Activated CD4-positive, alpha-beta T cell treated with anti-CD3 and anti-CD28 coated beads, Interleukin-2, amount 50 U/mL, for 48 hours (primary cell): ENCODE data around the gene TMEM200A.

Source experiments
- DNase-seq, 2 experiments: peaks; one replicate each; pipeline ENCODE4 v3.0.0-alpha.2; 2020

The TMEM200A gene

DNA sequence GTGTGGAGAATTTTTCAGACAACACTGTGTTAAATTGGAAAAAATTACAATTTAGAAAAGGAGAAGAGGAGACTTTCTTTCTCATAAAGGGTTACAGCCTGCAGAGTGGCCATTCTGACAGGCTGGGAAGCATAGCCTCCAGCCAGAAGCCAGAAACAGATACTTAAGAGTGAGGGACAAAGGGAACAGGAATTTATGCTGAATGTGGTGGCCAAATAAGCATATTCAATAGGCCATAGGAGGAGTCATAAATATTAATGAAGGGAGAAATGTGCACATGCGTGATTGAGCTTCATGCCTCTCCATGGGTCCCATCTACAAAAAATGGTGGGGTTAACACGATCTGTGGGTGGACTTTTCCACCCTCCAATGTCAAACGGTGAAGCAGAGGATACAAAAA lies 13.4 kb downstream of the TMEM200A start:
- no peak for DNase-seq

DNA sequence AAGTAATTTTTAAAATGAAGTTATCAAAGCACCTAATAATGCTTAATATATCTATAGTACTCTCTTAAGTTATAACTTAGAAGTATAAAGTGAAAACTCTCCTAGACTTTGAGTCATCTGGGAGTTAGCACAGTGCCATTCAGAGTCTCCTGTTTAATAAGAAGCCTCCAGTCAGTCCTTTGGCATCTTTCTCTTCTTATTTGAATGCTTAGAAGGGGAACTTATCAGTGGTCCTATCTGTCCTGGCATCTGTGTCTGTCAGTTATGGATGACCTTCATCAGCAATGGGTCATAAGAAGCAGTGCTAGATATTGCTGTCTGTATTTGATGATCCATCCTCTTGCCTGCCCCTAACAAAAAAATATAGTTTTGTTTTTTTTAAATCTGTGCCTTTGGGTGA lies 15.2 kb downstream of the TMEM200A start:
- no peak for DNase-seq

DNA sequence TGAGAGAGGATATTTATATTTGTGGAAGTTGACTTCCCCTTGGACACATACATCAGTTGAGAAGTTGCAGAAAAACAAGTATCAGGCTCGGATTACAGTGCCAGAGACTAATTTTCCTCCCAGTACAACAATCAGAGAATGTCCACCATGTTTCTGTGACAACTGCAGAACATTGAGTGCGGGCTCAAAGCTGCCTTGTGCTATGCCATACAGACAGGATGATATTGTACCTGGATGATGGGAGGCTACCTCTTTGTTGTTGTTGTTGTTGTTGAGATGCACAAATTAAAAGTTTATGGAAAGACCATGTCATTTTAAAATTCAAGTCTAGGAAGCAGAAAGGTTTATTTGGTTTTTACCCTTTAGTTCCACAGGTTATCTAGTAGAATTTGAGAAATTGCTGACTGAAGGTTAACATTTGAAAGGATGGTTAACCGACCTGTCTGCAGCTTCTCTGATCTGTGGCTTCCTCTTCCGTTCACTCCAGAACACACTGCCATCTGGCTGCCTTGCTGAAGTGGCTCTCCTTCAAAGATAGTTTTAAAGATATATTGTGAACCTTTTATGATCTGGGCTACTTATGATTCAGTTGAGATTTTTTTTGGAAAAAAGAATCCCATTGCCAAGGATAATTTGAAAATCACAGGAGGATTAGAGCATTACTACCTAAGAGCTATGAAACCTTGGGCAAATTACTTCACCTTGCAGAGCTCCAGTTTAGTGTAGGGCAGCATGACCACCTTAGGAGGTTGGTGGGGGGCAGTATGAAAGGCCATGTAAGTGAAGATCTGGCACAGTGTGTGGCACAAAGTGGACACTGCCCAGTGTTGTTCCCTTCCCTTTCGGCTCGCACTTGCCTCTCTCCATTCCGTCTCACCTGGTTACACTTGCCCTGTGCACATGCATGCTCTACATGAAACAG lies 15.9 kb downstream of the TMEM200A start:
- no peak for DNase-seq

DNA sequence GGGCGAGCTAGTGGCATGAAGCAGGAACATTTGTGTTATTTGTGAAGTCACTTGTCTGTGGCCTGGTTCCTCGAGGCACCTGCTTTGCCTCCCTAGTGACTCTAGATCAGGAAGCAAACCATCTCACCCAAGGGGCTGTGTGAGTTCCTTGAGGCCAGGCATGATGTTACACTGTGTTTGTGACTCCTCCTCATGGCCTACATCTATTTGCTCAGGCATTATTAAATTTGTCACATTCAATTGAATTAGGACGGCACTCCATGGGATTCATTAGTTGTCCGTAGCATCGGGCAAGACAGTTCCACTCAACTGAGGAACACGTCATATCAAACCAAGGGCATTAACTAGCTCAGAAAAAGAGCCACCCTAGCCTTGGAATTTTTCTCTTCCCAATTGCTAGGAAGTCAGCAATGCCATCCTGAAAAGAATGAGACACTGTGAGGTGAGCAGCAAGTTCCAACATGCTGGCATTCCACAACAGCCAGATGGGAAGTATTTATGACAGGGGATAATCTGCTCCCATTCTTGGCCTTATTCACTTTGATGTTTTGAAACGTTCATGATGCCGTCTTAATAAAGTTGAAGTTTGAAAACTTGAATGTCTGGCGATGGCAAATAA lies 17.2 kb downstream of the TMEM200A start:
- DNase-seq, result no peak

DNA sequence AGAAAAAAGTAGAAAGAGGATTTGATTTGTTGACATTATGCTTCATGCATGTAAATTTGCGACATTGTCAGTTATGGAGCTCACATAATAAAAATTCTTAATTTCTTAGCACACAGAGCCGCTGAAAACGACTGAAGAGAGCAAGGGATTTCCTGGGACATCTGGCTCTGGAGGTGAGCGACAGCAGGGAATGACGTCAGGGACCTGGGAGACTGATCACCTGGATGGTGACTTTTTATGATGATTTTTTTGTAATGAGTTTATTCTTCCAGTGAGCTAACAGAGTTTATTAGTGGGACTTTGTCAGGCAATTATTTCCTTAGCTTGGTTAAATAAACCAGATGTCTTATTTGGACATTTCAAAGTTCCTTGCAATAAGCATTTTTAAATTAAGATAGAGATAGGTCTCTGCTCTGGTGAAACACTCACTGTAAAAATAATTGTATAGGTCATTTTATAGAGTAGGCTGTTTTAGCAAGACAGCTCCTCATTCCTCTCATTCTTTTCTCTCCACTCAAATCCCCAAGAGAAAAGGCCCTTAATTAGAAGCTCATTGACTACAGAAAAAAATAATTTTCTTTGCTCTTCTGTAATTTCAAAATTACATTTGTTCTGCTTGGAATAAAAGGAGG lies 19.4 kb downstream of the TMEM200A start:
- no peak for DNase-seq

DNA sequence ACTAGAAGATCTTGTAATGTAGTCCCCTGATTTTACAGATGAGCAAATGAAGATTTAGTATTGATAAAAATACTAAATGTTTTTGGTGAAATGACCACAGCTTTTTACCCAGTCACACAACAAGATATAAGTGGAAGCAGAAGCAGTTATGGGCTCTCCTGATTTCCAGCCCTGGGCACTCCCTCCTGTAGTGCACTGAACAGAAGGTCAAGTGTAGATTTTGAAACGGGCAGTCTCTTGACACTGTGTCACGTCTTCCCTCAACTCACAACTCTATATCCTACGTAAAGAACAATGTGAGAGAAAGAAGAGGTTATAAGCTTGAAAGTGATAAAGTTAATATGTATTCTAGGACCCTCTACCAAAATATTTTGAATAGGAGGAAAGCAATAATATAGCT lies 23.3 kb downstream of the TMEM200A start:
- no peak for DNase-seq

DNA sequence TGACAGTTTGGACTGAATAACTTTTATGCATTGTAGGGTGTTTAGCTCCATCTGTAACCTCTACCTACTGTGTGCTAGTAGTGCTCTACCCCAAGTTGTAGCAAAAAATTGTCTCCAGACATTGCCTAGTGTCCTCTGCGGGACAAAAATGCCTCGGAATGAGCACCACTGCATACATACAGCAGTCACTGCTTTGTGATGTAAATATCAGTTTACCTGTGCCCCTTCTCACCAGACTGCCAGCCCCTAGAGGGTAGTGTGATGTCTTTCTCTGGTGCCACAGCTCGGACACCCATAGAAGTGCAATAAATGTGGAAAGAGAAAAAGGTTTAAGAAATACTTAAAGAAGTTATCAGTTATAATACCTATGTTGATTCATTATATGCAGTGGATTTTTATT lies 25.1 kb downstream of the TMEM200A start:
- DNase-seq, result no peak

DNA sequence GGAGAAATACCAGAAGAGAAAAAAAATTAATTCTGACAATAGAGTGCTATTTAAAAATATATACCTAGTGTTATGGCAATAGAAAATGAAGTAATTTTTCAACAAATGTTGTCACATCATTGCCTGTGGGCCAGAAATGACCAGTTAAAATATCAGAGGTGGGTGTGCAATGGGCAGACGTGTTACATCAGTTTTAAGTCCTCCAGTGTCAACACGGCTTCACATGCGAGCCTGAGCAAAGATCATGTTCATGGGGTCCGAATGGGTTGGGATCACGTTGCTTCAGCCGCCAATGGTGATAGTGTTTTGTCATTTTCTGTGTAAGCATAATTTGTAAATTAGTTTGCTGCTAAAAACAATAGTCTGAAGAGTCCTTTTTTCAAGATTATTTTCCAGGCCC lies 27.5 kb downstream of the TMEM200A start:
- no peak for DNase-seq

DNA sequence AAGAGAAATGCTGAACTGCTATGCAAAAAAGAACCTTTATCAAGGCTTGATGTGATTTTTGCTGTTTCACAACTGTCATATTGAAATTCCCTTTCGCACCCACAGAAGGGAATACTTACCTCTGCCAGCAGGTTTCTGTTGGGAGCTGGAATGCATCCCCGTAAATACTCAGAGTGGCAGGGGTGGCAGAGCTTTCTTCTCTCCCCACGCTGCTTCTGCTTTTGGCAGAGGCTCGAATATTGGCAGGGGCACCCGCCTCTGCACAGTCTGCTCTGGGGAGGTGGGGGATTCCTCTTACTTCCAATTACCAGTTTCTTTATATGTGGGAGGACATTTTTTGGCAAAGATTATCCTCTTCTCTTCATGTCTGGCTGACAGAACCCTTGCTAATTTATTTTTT lies 28.4 kb downstream of the TMEM200A start:
- DNase-seq, result no peak

DNA sequence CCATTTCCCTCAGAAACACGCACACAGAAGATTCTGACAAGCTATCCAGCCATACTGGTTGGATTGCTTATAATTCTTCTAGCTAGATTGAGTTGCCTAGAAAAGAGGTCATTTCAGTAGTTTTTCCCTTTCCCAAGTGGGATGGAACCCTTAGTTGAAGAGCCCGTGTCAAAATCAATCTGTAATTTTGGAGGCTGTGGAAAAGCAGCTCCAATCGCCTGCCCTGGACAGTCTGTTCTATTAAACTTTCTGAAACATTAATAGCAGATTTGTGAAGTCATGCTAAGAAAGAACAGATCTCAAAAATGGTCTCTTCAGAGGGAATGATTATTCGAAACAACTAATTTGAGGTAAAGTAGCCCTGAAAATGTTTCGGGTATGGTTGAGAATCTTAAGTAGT lies 29.3 kb downstream of the TMEM200A start:
- no peak for DNase-seq

DNA sequence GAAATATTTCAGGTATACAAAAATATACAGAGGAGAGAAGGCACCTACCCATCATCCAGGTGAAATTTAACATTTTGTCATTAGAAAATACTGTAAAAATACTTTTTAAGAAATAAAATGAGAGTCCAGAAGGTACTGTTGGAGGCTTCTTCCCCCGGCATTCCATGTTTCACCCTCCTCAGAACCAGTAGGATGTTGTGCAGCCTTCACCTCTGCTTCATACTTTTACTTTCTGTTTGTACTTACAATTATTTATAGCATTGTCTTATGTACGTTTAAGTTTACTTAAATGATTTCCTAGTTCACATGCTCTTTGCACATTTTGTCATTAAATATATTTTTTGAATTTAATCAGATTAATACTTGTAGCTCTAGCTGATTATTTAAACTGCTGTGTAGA lies 30.9 kb downstream of the TMEM200A start:
- no peak for DNase-seq

DNA sequence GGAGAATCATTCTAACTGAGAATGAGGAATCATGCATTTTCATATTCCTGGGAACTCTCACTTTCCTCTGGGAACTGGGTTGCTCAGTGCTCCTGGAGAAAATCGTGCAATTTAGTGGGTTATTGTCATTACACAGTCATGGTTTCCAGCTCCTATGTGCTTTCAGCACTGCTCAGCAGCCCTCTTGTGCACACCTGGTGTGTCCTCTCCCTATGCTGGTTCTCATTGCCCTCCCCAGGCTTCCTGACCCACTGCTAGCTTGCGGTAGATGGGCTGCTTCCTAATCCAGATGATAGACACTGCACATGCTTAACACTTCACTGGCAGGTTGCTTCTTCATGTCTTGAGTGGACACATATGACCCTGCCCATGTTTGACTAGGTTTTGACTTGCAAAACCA lies 39.7 kb downstream of the TMEM200A start:
- DNase-seq, result no peak

DNA sequence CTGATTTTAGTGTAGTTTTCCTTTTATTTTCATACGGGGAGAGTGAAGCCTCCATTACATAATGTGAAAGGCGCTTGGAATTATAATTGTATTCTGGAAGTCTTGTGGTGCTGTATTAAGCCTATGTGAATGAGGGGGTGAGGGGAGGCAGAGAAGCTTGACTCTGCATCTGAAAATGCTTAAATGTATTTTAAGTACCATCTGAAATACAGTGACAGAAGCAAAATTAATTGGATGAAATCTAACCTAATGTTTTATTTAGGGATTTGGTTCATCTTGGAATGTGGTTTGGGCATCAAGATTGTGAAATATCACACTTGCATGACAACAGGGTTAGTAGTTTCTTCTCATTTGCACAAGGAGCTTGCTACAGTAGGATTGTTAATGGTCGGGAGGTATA lies 41.2 kb downstream of the TMEM200A start:
- DNase-seq, result no peak

DNA sequence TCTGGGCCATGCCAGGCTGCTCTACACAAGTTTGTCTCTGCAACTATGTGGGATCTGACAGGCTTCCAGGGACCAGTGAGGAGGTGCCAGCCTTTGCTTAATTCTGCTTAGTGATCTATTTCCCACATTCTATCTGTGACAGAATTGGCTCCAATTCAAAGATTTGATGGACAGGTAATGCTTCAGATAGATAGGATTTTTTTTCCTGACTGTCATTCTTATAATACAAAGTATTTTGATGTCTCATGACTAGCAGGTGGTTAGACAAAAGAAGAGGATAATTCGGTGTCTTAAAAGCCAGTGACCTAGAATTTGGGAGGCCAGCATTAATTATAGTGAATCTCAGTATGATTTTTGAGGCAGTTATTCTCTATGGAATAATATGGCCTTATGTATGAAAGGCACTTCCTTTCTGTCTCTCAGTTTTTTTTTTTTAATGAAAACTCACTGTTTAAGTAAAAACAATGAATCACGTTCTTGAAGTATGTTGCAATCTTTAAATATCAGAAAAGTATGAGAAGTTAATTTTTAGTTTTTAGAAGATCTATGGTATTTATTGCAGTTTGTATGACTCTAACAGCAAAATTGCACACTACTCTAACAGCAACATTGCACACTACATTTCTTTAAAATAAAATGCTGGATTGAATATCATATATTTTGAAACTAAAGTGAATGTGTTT lies 43.7 kb downstream of the TMEM200A start:
- DNase-seq, result no peak

DNA sequence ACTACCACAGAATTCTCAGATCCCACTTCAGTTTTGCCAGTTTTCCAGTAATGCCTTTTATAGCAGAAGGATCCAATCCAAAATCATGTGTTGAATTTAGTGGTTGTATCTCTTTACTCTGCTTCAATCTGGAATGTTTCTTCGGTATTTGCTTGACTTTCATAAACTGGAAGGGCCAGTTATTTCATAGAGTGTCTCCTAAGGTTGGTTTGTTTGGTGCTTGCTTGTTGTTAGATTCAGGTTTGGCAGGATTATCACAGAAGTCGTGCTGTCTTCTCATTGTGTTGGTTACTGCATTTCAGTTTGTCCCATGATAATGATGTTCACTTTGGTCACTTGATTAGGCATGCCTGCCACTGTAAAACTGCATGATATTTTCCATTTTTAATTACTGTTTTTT lies 45.7 kb downstream of the TMEM200A start:
- DNase-seq, result no peak

DNA sequence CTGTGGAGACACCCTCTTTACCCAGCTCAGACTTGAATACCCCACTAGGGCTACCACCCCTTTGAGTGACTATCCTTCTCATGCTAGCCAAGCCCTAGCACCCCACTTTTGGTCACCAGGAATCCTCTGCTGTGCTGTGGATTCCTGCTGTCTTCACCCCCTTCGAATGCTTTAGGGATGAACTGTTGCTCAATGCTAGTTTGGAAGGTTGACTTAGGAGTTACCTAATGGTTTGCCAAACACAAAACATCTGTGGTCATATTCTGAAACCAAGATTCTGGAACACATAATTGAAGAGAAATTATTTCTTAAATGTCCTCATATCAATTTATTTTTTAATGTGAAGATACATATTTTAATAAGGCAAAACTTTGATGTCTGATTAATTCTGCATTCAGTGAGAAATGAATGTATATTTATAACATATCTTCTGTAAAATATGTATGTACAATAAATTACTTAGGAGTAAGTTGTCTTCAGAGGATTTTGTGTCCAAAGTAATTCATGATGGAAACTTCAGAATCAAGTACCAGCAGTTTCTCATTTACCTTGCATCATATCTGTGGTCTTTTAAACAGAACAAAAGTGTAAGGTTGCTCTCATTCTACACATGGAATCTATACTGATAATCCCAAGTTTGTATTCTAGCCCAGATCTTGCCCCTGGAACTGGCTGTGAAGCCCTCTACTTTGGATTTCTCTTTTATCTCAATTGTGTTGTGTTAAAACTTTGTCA lies 46.9 kb downstream of the TMEM200A start:
- no peak for DNase-seq

DNA sequence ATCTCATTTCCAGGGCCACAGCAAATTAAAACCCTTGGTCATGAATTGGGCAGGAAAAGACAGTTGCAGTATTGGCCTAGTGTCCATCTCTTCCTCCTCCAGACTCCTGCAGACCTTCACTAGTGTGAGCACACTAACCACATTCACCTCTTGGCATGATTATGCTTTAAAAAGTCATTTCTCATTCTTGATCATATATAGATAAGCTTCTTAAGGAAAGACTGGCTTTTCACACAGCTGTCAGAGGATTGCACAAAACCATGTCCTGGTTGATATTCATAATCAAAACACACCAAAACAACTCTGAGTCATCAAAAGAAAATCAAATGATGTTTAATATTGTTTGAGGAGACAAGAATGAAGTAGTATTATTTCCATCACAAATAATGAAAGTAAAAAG lies 52.1 kb downstream of the TMEM200A start:
- DNase-seq, result no peak

DNA sequence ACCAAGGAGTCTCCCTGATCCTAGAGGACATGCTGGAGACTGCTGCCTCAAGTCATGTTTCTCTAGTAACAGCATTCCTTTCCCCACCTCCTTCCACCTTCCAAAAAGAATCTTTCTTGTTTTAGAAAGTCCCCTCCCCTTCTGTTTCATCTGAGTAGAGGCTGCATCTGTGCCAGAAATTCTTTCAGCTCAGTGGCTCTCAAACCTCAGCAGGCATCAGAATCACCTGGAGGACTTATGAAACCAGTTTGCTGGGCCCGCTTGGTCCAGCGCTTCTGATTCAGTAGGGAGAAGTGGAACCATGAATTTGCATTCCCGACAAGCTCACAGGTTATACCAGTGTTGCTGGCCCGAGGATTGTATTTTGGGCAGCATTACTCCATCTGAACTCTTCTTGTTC lies 55.1 kb downstream of the TMEM200A start:
- DNase-seq, result no peak

DNA sequence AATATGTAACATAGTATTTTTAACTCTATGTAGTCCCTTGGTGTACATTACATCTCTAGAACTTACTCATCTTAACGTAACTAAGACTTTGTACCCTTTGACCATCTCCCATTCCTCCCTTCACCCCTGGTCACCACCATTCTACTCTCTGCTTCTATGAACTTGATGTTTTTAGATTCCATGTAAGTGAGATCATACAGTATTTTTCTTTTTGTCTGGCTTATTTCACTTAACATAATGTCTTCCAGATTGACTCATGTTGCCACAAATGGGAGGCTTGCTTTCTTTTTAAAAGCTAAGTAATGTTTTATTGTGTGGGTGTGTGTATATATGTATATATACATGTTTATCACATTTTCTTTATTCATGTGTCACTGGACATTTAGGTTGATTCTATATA lies 55.8 kb downstream of the TMEM200A start:
- DNase-seq, result no peak

DNA sequence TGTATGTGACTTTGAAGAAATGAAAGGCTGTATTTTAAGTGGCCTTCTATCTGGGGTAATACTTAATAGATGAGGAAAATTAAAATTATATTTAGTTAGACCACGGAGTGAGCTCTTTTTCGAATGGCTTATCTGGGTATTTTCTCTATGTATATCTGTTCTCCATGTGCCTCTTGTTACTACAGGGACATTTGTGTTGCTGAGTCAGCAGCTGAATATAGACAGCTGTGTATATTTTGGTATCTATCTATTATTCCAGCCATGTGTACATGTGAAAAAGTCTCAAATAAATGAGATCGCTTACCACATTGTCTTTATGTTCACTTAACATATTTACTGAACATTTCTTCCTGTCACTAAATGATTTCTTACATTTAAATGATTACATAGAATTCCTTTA lies 57.2 kb downstream of the TMEM200A start:
- no peak for DNase-seq

DNA sequence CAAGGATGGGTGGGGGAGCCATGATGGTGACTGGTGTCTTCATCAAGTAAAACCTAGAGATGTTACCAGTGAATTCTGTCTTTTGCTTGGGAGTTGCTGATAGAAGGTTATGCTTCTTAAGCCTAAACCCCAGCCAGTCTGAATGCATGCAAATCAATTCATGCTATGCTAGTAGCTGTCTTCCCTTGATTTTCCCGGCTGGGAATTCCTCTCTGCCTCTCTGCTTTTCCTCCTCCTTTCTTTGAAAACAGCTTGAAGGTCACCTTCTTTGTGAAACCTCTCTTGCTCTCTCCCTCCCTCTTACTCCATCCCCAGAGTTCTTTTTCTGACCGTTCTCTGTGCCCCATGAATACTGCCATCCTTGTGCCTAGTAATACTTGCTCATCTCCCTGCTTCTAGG lies 58.9 kb downstream of the TMEM200A start:
- no peak for DNase-seq

DNA sequence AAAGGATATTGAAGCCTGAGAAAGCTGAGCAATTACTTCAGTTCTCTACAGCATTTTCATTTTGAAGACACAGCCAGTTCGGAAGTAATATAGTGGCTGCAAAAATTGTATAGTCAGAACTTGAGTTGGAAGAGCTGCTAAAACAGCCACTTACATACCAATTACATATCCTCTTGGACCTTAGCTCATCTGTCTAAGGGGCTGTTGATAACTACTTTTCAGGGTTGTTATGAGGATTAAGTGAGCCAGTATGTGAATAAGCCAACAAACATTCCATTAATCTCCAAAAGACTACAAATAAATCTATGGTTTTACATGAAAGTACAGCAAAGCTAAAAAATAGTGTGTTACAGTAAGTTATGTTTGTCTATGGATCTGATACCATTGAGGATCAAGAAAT lies 59.7 kb downstream of the TMEM200A start:
- no peak for DNase-seq
